Measurements from ENCODE around the gene SNX8. TPM values are rescaled to one million over a fixed set of nuclear protein-coding genes. Genes with fewer than 3 reads are reported as not detected.

The SNX8 gene
- total and polyA plus RNA-seq, 2 of the 8 experiments (the other 6 are each of a cell fraction or from before 2014, with no cell fraction given) = 46.2 to 70.8 TPM

GRCh38 chr7:2354186-2354938 is 40.1 kb upstream of the SNX8 start, which contains the start of gene EIF3B (continued):
- no peak for TF ChIP-seq RNF2 (IDR thresholded peaks at IDR 0.05; ENCODE audit: borderline replicate concordance, low read depth, low read length, missing control alignments, poor library complexity, severe bottlenecking)
- no peak for TF ChIP-seq POU5F1 (IDR thresholded peaks at IDR 0.05; ENCODE audit: low read depth, low read length)
- no peak for TF ChIP-seq CTBP2 (IDR thresholded peaks at IDR 0.05; ENCODE audit: borderline replicate concordance, insufficient read depth, insufficient read length, low read length)
- TF ChIP-seq RAD21 (IDR thresholded peaks at IDR 0.05 in 1 of 2, conservative IDR thresholded peaks at IDR 0.05 in 1 of 2; ENCODE audit: low read depth in 2 of 2, low read length in 2 of 2) = no peak
- no peak for TF ChIP-seq SP4 (IDR thresholded peaks at IDR 0.05; ENCODE audit: low read length)
- peak; percentile 98 for TF ChIP-seq MAX (IDR thresholded peaks at IDR 0.05)
- TF ChIP-seq EZH2 (IDR thresholded peaks at IDR 0.05; ENCODE audit: low read depth, low read length, severe bottlenecking) = no peak
- no peak for TF ChIP-seq HDAC2 (IDR thresholded peaks at IDR 0.05; ENCODE audit: borderline replicate concordance in 1 of 2, low read depth in 2 of 2, low read length in 2 of 2)
- TF ChIP-seq KDM4A (IDR thresholded peaks at IDR 0.05; ENCODE audit: low read depth, low read length, severe bottlenecking) = no peak
- TF ChIP-seq RXRA (IDR thresholded peaks at IDR 0.05; ENCODE audit: insufficient read depth, low read depth, low read length) = no peak
- no peak for TF ChIP-seq KDM1A (IDR thresholded peaks at IDR 0.05; ENCODE audit: borderline replicate concordance, low read length)
- no peak for TF ChIP-seq BCL11A (IDR thresholded peaks at IDR 0.05; ENCODE audit: low read depth in 2 of 2, low read length in 2 of 2)
- TF ChIP-seq RBBP5 (IDR thresholded peaks at IDR 0.05; ENCODE audit: borderline replicate concordance, low read depth, low read length) = 0 out of 2 replicates have a peak, but pooled peaks have one; percentile 82
- TF ChIP-seq TCF12 (IDR thresholded peaks at IDR 0.05; ENCODE audit: low read depth, low read length) = no peak
- no peak for TF ChIP-seq MAFK (IDR thresholded peaks at IDR 0.05; ENCODE audit: low read depth, low read length)
- TF ChIP-seq CBX8 (IDR thresholded peaks at IDR 0.05; ENCODE audit: borderline replicate concordance, low read depth, low read length) = no peak
- TF ChIP-seq JUND (IDR thresholded peaks at IDR 0.05; ENCODE audit: low read length) = peak; percentile 94
- no peak for TF ChIP-seq SRF (IDR thresholded peaks at IDR 0.05; ENCODE audit: low read depth, low read length)
- no peak for TF ChIP-seq GABPA (IDR thresholded peaks at IDR 0.05; ENCODE audit: borderline replicate concordance, insufficient read depth, low read length)
- TF ChIP-seq HDAC6 (IDR thresholded peaks at IDR 0.05; ENCODE audit: low read depth, low read length) = no peak
- TF ChIP-seq SIRT6 (IDR thresholded peaks at IDR 0.05; ENCODE audit: low read length) = no peak
- no peak for TF ChIP-seq SAP30 (IDR thresholded peaks at IDR 0.05; ENCODE audit: insufficient read depth, insufficient replicate concordance, low read length)
- no peak for TF ChIP-seq PHF8 (conservative IDR thresholded peaks at IDR 0.05; ENCODE audit: low read depth, low read length)
